B cell (primary cell): ENCODE measurements around the gene NOL4L.

Experiments used
- EZH2 ChIP-seq: IDR thresholded peaks from 2 replicates; pipeline ENCODE4 v1.6.1; 2012; ENCODE audit warnings: borderline replicate concordance, low read depth, mild to moderate bottlenecking, moderate library complexity, low read length; ENCODE audit not compliant: insufficient read depth, poor library complexity, severe bottlenecking
- TF ChIP-seq, protein P1 (sequence below): fragments of 200-600 bp; IDR thresholded peaks from one replicate; pipeline ENCODE4 v1.8.0; 2022; ENCODE audit warnings: antibody characterized with exemption, mild to moderate bottlenecking

GRCh38 chr20:32534661-32535240, 50.4 kb downstream of the NOL4L start:
- TF ChIP-seq, protein P1, sequence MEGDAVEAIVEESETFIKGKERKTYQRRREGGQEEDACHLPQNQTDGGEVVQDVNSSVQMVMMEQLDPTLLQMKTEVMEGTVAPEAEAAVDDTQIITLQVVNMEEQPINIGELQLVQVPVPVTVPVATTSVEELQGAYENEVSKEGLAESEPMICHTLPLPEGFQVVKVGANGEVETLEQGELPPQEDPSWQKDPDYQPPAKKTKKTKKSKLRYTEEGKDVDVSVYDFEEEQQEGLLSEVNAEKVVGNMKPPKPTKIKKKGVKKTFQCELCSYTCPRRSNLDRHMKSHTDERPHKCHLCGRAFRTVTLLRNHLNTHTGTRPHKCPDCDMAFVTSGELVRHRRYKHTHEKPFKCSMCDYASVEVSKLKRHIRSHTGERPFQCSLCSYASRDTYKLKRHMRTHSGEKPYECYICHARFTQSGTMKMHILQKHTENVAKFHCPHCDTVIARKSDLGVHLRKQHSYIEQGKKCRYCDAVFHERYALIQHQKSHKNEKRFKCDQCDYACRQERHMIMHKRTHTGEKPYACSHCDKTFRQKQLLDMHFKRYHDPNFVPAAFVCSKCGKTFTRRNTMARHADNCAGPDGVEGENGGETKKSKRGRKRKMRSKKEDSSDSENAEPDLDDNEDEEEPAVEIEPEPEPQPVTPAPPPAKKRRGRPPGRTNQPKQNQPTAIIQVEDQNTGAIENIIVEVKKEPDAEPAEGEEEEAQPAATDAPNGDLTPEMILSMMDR, result no peak
- no peak for TF ChIP-seq EZH2
